Pons (tissue), 1 donor: Measurements from ENCODE around the gene KAZN.
A peak's percentile ranks its signal among the peaks of the same experiment; 100 is the strongest.

ENCODE experiments used
- DNase-seq: peaks from one replicate; pipeline ENCODE4 v3.0.0-alpha.2; 2016; ENCODE audit warnings: low spot score

Gene KAZN

GRCh38 chr1:15063346-15063745 is 464.9 kb downstream of the KAZN start:
- DNase-seq = no peak

- DNase-seq = no peak
These were observed 465.3 kb downstream of the KAZN start for GRCh38 chr1:15063783-15064182.

GRCh38 chr1:15064217-15064929 is 465.9 kb downstream of the KAZN start:
- no peak for DNase-seq

- DNase-seq = no peak
These were observed 466.8 kb downstream of the KAZN start for GRCh38 chr1:15065291-15065690.

GRCh38 chr1:15065736-15066135 is 467.3 kb downstream of the KAZN start:
- DNase-seq = no peak

- DNase-seq = no peak
These were observed 467.7 kb downstream of the KAZN start for GRCh38 chr1:15066191-15066590.

- DNase-seq = no peak
These were observed 468.7 kb downstream of the KAZN start for GRCh38 chr1:15067148-15067547.

- DNase-seq = no peak
These were observed 469.7 kb downstream of the KAZN start for GRCh38 chr1:15068152-15068551.

GRCh38 chr1:15068997-15069396 is 470.5 kb downstream of the KAZN start:
- DNase-seq = no peak

GRCh38 chr1:15070145-15070748 is 471.8 kb downstream of the KAZN start:
- DNase-seq = no peak

- no peak for DNase-seq
These were observed 473.5 kb downstream of the KAZN start for GRCh38 chr1:15071936-15072335.

GRCh38 chr1:15073799-15074308 is 475.4 kb downstream of the KAZN start:
- no peak for DNase-seq

- DNase-seq = no peak
These were observed 476.7 kb downstream of the KAZN start for GRCh38 chr1:15075175-15075574.

- no peak for DNase-seq
These were observed 477.3 kb downstream of the KAZN start for GRCh38 chr1:15075817-15076216.

- DNase-seq = no peak
These were observed 478.3 kb downstream of the KAZN start for GRCh38 chr1:15076807-15077206.

- no peak for DNase-seq
These were observed 478.9 kb downstream of the KAZN start for GRCh38 chr1:15077384-15077783.

- DNase-seq = no peak
These were observed 482.0 kb downstream of the KAZN start for GRCh38 chr1:15080328-15081007.

GRCh38 chr1:15081102-15081501 is 482.6 kb downstream of the KAZN start:
- no peak for DNase-seq

GRCh38 chr1:15083578-15083977 is 485.1 kb downstream of the KAZN start:
- no peak for DNase-seq

GRCh38 chr1:15088281-15088971 is 489.9 kb downstream of the KAZN start:
- DNase-seq = peak; percentile 27

GRCh38 chr1:15089258-15089992 is 490.9 kb downstream of the KAZN start:
- peak; percentile 39 for DNase-seq

GRCh38 chr1:15090373-15090772 is 491.9 kb downstream of the KAZN start:
- no peak for DNase-seq
